HepG2 (cell line): ENCODE measurements around the gene SNX3. TPM values are rescaled to one million over a fixed set of nuclear protein-coding genes. Genes with fewer than 3 reads are reported as not detected.
A peak's percentile ranks its signal among the peaks of the same experiment; 100 is the strongest.

ENCODE experiments used
- ATAC-seq: fragments of 200-7000 bp; cut with Tn5 transposase; 3 replicates; pipeline ENCODE4 v1.9.1; 2020; ENCODE audit warnings: mild to moderate bottlenecking, moderate library complexity
- BruUV-seq: library from RNA; stranded (reverse); fragments of 400-500 nt; replicated peaks from 2 replicates; lab custom pipeline; 2021; lab: Mats Ljungman, UMichigan
- CTCF ChIA-PET: fragments of 300-600 bp; formaldehyde crosslinking; extraction: SDS; loops from one replicate; lab custom pipeline; 2021; ENCODE audit warnings: low total read pairs, inconsistent platforms, low intra/inter-chr PET ratio; lab: Yijun Ruan, JAX
- POLR2A ChIA-PET: fragments of 350-600 bp; sonication (Branson Sonifier 250); formaldehyde crosslinking; loops from one replicate; lab custom pipeline; 2020; ENCODE audit warnings: antibody characterized with exemption, inconsistent platforms; lab: Yijun Ruan, JAX
- DNase-seq: peaks from one replicate; pipeline ENCODE4 v3.0.0-alpha.2; 2015; ENCODE audit warnings: low spot score
- FAIRE-seq: peaks from 3 replicates; lab custom pipeline; 2011; peaks lifted over from hg19 to GRCh38; lab: Jason Lieb, UNC
- H2AFZ ChIP-seq: one replicate; pipeline ENCODE4 v1.6.1; 2011; ENCODE audit warnings: low read length, inconsistent platforms
- H3K27ac ChIP-seq: fragments of 300-600 bp; 3 replicates; pipeline ENCODE4 v1.8.0; 2011; ENCODE audit warnings: mixed run types, mild to moderate bottlenecking, mixed read lengths, low read length, inconsistent platforms; ENCODE audit not compliant: insufficient read depth; ENCODE audit errors: extremely low read length
- H3K27me3 ChIP-seq, 2 experiments: fragments of 200-600 bp in 1 of 2; 2 replicates in 1 of 2; 3 replicates in 1 of 2; pipeline versions ENCODE4 v1.6.0 to v1.8.0; 2011; ENCODE audit warnings: low read length in 2 of 2, mild to moderate bottlenecking in 2 of 2, moderate library complexity in 2 of 2, inconsistent platforms in 1 of 2; ENCODE audit not compliant: insufficient read depth in 2 of 2, control insufficient read depth in 1 of 2
- H3K36me3 ChIP-seq, 2 experiments: fragments of 200-600 bp in 1 of 2; replicated peaks in 1 of 2; 2 replicates in 1 of 2; 3 replicates in 1 of 2; pipeline versions ENCODE4 v1.5.1 to v1.8.0; 2011; ENCODE audit warnings: low read length in 2 of 2, inconsistent platforms in 1 of 2; ENCODE audit not compliant: insufficient read depth in 2 of 2, control insufficient read depth in 1 of 2
- H3K4me1 ChIP-seq: 2 replicates; pipeline ENCODE4 v1.5.1; 2012; ENCODE audit warnings: low read length, inconsistent platforms; ENCODE audit not compliant: insufficient read depth
- H3K4me2 ChIP-seq: 2 replicates; pipeline ENCODE4 v1.6.0; 2011; ENCODE audit warnings: low read depth, low read length, inconsistent platforms
- H3K4me3 ChIP-seq, 3 experiments: fragments of 200-600 bp in 1 of 3; sonication (generic), shearing (Covaris generic) in 1 of 3; replicated peaks in 1 of 3; 2 replicates each; pipeline ENCODE4 v1.5.1; 2011 to 2016; ENCODE audit warnings: low read length in 3 of 3, inconsistent platforms in 2 of 3, low read depth in 2 of 3, mild to moderate bottlenecking in 2 of 3, control low read depth in 1 of 3, mixed read lengths in 1 of 3; ENCODE audit not compliant: insufficient read depth in 1 of 3
- H3K79me2 ChIP-seq: one replicate; pipeline ENCODE4 v1.6.1; 2011; ENCODE audit warnings: low read length, inconsistent platforms; ENCODE audit not compliant: insufficient read depth
- H3K9ac ChIP-seq: 2 replicates; pipeline ENCODE4 v1.6.0; 2011; ENCODE audit warnings: mild to moderate bottlenecking, low read depth, low read length, inconsistent platforms; ENCODE audit not compliant: insufficient read depth
- H3K9me3 ChIP-seq: 2 replicates; pipeline ENCODE4 v1.5.1; 2012; ENCODE audit warnings: mild to moderate bottlenecking, low read length
- H4K20me1 ChIP-seq: 2 replicates; pipeline ENCODE4 v1.6.0; 2011; ENCODE audit warnings: inconsistent platforms, mild to moderate bottlenecking, low read length, moderate library complexity; ENCODE audit not compliant: insufficient read depth
- AKAP8 ChIP-seq: sonication (generic); formaldehyde crosslinking; IDR thresholded peaks from 2 replicates; pipeline ENCODE4 v1.5.1; 2020; ENCODE audit warnings: mild to moderate bottlenecking, missing genetic modification reagents
- BATF2 ChIP-seq: sonication (generic); formaldehyde crosslinking; IDR thresholded peaks from 2 replicates; pipeline ENCODE4 v1.8.0; 2022; ENCODE audit warnings: mild to moderate bottlenecking, missing genetic modification reagents, moderate library complexity
- DNMT3B ChIP-seq: conservative IDR thresholded peaks from 2 replicates; pipeline ENCODE4 v1.6.1; 2016; ENCODE audit warnings: missing biosample characterization, control low read depth
- E2F1 ChIP-seq: sonication (generic); formaldehyde crosslinking; IDR thresholded peaks from 2 replicates; pipeline ENCODE4 v1.5.0; 2020; ENCODE audit warnings: missing genetic modification reagents
- FOXP4 ChIP-seq: sonication (generic); formaldehyde crosslinking; IDR thresholded peaks from 2 replicates; pipeline ENCODE4 v1.4.0; 2020; ENCODE audit warnings: missing genetic modification reagents
- LCORL ChIP-seq, 2 experiments: fragments of 450-650 bp in 1 of 2; sonication (generic) in 1 of 2; formaldehyde crosslinking in 1 of 2; IDR thresholded peaks; 2 replicates each; pipeline versions ENCODE4 v1.5.0 to v1.6.1; 2017 to 2020; ENCODE audit warnings: antibody characterized with exemption in 1 of 2, missing genetic modification reagents in 1 of 2
- MAFF ChIP-seq: IDR thresholded peaks from 2 replicates; pipeline ENCODE4 v1.6.1; 2011; ENCODE audit warnings: low read depth, low read length, improper control_type of control experiment
- SOX5 ChIP-seq: IDR thresholded peaks from 2 replicates; pipeline ENCODE4 v1.6.1; 2016; ENCODE audit warnings: borderline replicate concordance
- TFDP1 ChIP-seq: IDR thresholded peaks from 2 replicates; pipeline ENCODE4 v1.6.1; 2016; ENCODE audit warnings: missing compliant biosample characterization, missing genetic modification reagents, borderline replicate concordance
- ZBTB38 ChIP-seq: sonication (generic); formaldehyde crosslinking; IDR thresholded peaks from 2 replicates; pipeline ENCODE4 v1.5.1; 2020; ENCODE audit warnings: mild to moderate bottlenecking, missing genetic modification reagents
- ZNF121 ChIP-seq: sonication (generic); formaldehyde crosslinking; IDR thresholded peaks from 2 replicates; pipeline ENCODE4 v1.5.0; 2020; ENCODE audit warnings: mild to moderate bottlenecking, missing genetic modification reagents
- ZNF30 ChIP-seq: sonication (generic); formaldehyde crosslinking; IDR thresholded peaks from 2 replicates; pipeline ENCODE4 v1.5.0; 2020; ENCODE audit warnings: mild to moderate bottlenecking, missing genetic modification reagents
- ZNF362 ChIP-seq: sonication (generic); formaldehyde crosslinking; IDR thresholded peaks from 2 replicates; pipeline ENCODE4 v1.4.0; 2020; ENCODE audit warnings: missing genetic modification reagents, mild to moderate bottlenecking, borderline replicate concordance
- ZNF615 ChIP-seq: sonication (generic); formaldehyde crosslinking; IDR thresholded peaks from 2 replicates; pipeline ENCODE4 v1.5.0; 2020; ENCODE audit warnings: mild to moderate bottlenecking, missing genetic modification reagents, borderline replicate concordance
- ZSCAN25 ChIP-seq: sonication (generic); formaldehyde crosslinking; IDR thresholded peaks from 2 replicates; pipeline ENCODE4 v1.8.0; 2022; ENCODE audit warnings: mild to moderate bottlenecking, missing genetic modification reagents
- ZSCAN29 ChIP-seq: sonication (generic); formaldehyde crosslinking; conservative IDR thresholded peaks from 2 replicates; pipeline ENCODE4 v1.4.0; 2020; ENCODE audit warnings: mild to moderate bottlenecking, missing genetic modification reagents
- WGBS: methylation state at CpG from one replicate; pipeline ENCODE4 v1.1.6; 2017; ENCODE audit warnings: low lambda C conversion rate; 5-methylcytosine and 5-hydroxymethylcytosine counted together
- in situ Hi-C: cut with HindIII; loops from 2 replicates; pipeline ENCODE4 v1.10.0; 2017; ENCODE audit warnings: low pct_unique_long_range_greater_than_20kb; ENCODE audit not compliant: extremely low pct_ligation_motif_present
- intact Hi-C: fragments of 100-400 bp; cut with micrococcal nuclease; formaldehyde crosslinking; loops from one replicate; pipeline ENCODE4 v1.10.0; 2022; ENCODE audit not compliant: unreplicated experiment
- polyA plus RNA-seq, 8 experiments: library from polyadenylated mRNA; depleted of rRNA in 3 of 8; stranded (reverse) in 7 of 8; unstranded in 1 of 8; fragments of >200 nt; fragmentation: Illumina TruSeq in 4 of 8; extraction: Trizol in 4 of 8; gene quantifications; 2 replicates each; pipeline versions ENCODE4 v1.2.1 to v1.2.3, GENCODE V29; 2011 to 2016; ENCODE audit warnings: low read depth in 4 of 8, missing spikeins in 1 of 8, mixed read lengths in 1 of 8; ENCODE audit not compliant: insufficient read depth in 1 of 8
- total RNA-seq, 5 experiments: library from RNA; depleted of rRNA; stranded (reverse); fragments of >200 nt; fragmentation: Illumina TruSeq; extraction: Trizol; gene quantifications; 2 replicates each; pipeline ENCODE4 v1.2.3, GENCODE V29; 2016; ENCODE audit warnings: low read depth in 1 of 5

The SNX3 gene
- total and polyA plus RNA-seq, 2 of the 13 experiments (the other 11 are each of a cell fraction or from before 2014, with no cell fraction given), result 84.9 to 226 TPM

- 0 out of 2 replicates have a peak, but pooled peaks have one; percentile 53 for TF ChIP-seq ZSCAN29 (CRISPR knock-in tag)
- no peak for TF ChIP-seq ZBTB38
- no peak for TF ChIP-seq ZNF615 (CRISPR knock-in tag)
- no peak for TF ChIP-seq TFDP1
- TF ChIP-seq E2F1 (CRISPR knock-in tag), result no peak
- no peak for TF ChIP-seq SOX5 (CRISPR knock-in tag)
- TF ChIP-seq DNMT3B (CRISPR knock-in tag), result 0 out of 2 replicates have a peak, but pooled peaks have one; percentile 12
These were observed 33.5 kb upstream of the SNX3 start (continued) for GRCh38 chr6:108294297-108294726.

GRCh38 chr6:108293527-108294296 lies 32.9 kb upstream of the SNX3 start:
- intact Hi-C loops, result loop anchor here (1.0 kb wide), 1 partner anchor 32 kb away; the partner anchor contains the start of gene SNX3
- H3K79me2 ChIP-seq, result peaks cover 18% of the 10 kb centered on the region
- in situ Hi-C loops, result no loop called here
- ATAC-seq, result peak; percentile 18
- no peak for DNase-seq
- no peaks in the 10 kb centered on the region for H3K4me1 ChIP-seq
- no peaks in the 10 kb centered on the region for H3K9me3 ChIP-seq
- WGBS, result 26% methylated on average over 19 of the region's 19 CpGs
- H2AFZ ChIP-seq, result peak overlapping the region; percentile 88
- ChIA-PET POLR2A (interaction anchor here (0.8 to 2.6 kb wide), 5 partner anchors 12 to 33 kb away, joined by 4 to 36 read pairs (median 5); partner anchors contain the start of gene SNX3), CTCF (no interaction called here)
- no peak for FAIRE-seq
- H3K9ac ChIP-seq, result peak overlapping the region; percentile 94
- H3K27ac ChIP-seq, result peak overlapping the region; percentile 96
- BruUV-seq, result no TSS peak
- H3K27me3 ChIP-seq, result no peaks in the 10 kb centered on the region; a peak in 1 of 5 replicates
- H3K36me3 ChIP-seq, result no peaks in the 10 kb centered on the region
- peak overlapping the region; percentile 59 to 84 (median 72) for H3K4me3 ChIP-seq
- no peaks in the 10 kb centered on the region for H4K20me1 ChIP-seq
- peak overlapping the region; percentile 93 for H3K4me2 ChIP-seq
- TF ChIP-seq BATF2 (CRISPR knock-in tag), result no peak
- no peak for TF ChIP-seq LCORL (IDR thresholded peaks at IDR 0.05)
- no peak for TF ChIP-seq LCORL (CRISPR knock-in tag; IDR thresholded peaks at IDR 0.05)
- TF ChIP-seq AKAP8 (CRISPR knock-in tag), result no peak
- TF ChIP-seq ZNF30, result no peak
- TF ChIP-seq ZNF362 (CRISPR knock-in tag), result 0 out of 2 replicates have a peak, but pooled peaks have one; percentile 13
- no peak for TF ChIP-seq MAFF
- no peak for TF ChIP-seq FOXP4 (CRISPR knock-in tag)
- 0 out of 2 replicates have a peak, but pooled peaks have one; percentile 12 for TF ChIP-seq ZSCAN25 (CRISPR knock-in tag)
- peak; percentile 99 for TF ChIP-seq ZNF121 (CRISPR knock-in tag)
